DND-41 (cell line): ENCODE measurements around the gene PPP1CC.

ENCODE experiments used
- ATAC-seq: fragments of 200-7000 bp; cut with Tn5 transposase; 3 replicates; pipeline ENCODE4 v1.9.1; 2021; ENCODE audit warnings: low read depth; ENCODE audit not compliant: insufficient read depth
- DNase-seq: peaks from one replicate; pipeline ENCODE4 v3.0.0-alpha.2; 2020
- H2AFZ ChIP-seq: 2 replicates; pipeline ENCODE4 v1.6.0; 2012; ENCODE audit warnings: low read depth, low read length
- H3K27ac ChIP-seq: 2 replicates; pipeline ENCODE4 v1.5.1; 2012; ENCODE audit warnings: low read length, inconsistent platforms
- H3K27me3 ChIP-seq: fragments of 200-600 bp; sonication (generic); 2 replicates; pipeline ENCODE4 v1.6.0; 2012; ENCODE audit warnings: low read length, mild to moderate bottlenecking, inconsistent platforms; ENCODE audit not compliant: insufficient read depth, poor library complexity
- H3K36me3 ChIP-seq: 2 replicates; pipeline ENCODE4 v1.5.1; 2012; ENCODE audit warnings: low read length, inconsistent platforms; ENCODE audit not compliant: insufficient read depth
- H3K4me1 ChIP-seq: 2 replicates; pipeline ENCODE4 v1.5.1; 2012; ENCODE audit warnings: mild to moderate bottlenecking, low read length; ENCODE audit not compliant: insufficient read depth
- H3K4me2 ChIP-seq: 2 replicates; pipeline ENCODE4 v1.6.0; 2012; ENCODE audit warnings: mild to moderate bottlenecking, moderate library complexity, low read length, inconsistent platforms; ENCODE audit not compliant: insufficient read depth
- H3K4me3 ChIP-seq, 2 experiments: fragments of 200-600 bp in 1 of 2; shearing (Covaris generic) in 1 of 2; 2 replicates each; pipeline ENCODE4 v1.5.1; 2012 to 2016; ENCODE audit warnings: inconsistent platforms in 2 of 2, low read length in 2 of 2, mild to moderate bottlenecking in 2 of 2, low read depth in 1 of 2, moderate library complexity in 1 of 2
- H3K79me2 ChIP-seq: 2 replicates; pipeline ENCODE4 v1.6.0; 2012; ENCODE audit warnings: low read length, inconsistent platforms; ENCODE audit not compliant: insufficient read depth
- H3K9ac ChIP-seq: 2 replicates; pipeline ENCODE4 v1.6.0; 2012; ENCODE audit warnings: low read depth, mild to moderate bottlenecking, inconsistent platforms, low read length, moderate library complexity
- H3K9me3 ChIP-seq: 2 replicates; pipeline ENCODE4 v1.5.1; 2012; ENCODE audit warnings: low read length, moderate library complexity, mild to moderate bottlenecking, inconsistent platforms; ENCODE audit not compliant: insufficient read depth, severe bottlenecking
- H4K20me1 ChIP-seq: 2 replicates; pipeline ENCODE4 v1.6.0; 2012; ENCODE audit warnings: low read length; ENCODE audit not compliant: insufficient read depth
- EZH2 ChIP-seq: IDR thresholded peaks from 3 replicates; pipeline ENCODE4 v1.6.1; 2012; ENCODE audit warnings: borderline replicate concordance, low read depth, mild to moderate bottlenecking, moderate library complexity, low read length, inconsistent platforms; ENCODE audit not compliant: severe bottlenecking
- TF ChIP-seq, protein P1 (sequence below): IDR thresholded peaks from 2 replicates; pipeline ENCODE4 v1.5.1; 2012; ENCODE audit warnings: borderline replicate concordance, low read length, moderate library complexity, mild to moderate bottlenecking; ENCODE audit not compliant: poor library complexity, severe bottlenecking; ENCODE audit errors: extremely low read depth

PPP1CC gene

GRCh38 chr12:110743571-110744093 lies 941 bp upstream of the PPP1CC start:
- TF ChIP-seq EZH2, result no peak
- TF ChIP-seq, protein P1, sequence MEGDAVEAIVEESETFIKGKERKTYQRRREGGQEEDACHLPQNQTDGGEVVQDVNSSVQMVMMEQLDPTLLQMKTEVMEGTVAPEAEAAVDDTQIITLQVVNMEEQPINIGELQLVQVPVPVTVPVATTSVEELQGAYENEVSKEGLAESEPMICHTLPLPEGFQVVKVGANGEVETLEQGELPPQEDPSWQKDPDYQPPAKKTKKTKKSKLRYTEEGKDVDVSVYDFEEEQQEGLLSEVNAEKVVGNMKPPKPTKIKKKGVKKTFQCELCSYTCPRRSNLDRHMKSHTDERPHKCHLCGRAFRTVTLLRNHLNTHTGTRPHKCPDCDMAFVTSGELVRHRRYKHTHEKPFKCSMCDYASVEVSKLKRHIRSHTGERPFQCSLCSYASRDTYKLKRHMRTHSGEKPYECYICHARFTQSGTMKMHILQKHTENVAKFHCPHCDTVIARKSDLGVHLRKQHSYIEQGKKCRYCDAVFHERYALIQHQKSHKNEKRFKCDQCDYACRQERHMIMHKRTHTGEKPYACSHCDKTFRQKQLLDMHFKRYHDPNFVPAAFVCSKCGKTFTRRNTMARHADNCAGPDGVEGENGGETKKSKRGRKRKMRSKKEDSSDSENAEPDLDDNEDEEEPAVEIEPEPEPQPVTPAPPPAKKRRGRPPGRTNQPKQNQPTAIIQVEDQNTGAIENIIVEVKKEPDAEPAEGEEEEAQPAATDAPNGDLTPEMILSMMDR, result no peak
- H3K79me2 ChIP-seq, result peaks cover 48% of the 10 kb centered on the region
- ATAC-seq (no peak), DNase-seq (no peak)
- no peaks in the 10 kb centered on the region for H3K27me3 ChIP-seq
- H3K27ac ChIP-seq, result peak overlapping the region; percentile 87
- H3K36me3 ChIP-seq, result peaks cover 11% of the 10 kb centered on the region
- H3K4me3 ChIP-seq, result peak overlapping the region; percentile 55 to 59
- H3K9ac ChIP-seq, result peak overlapping the region; percentile 70
- H4K20me1 ChIP-seq, result peaks cover 33% of the 10 kb centered on the region
- H3K9me3 ChIP-seq, result no peaks in the 10 kb centered on the region
- H2AFZ ChIP-seq, result peak overlapping the region; percentile 74
- peaks cover 39% of the 10 kb centered on the region for H3K4me1 ChIP-seq
- H3K4me2 ChIP-seq, result peak overlapping the region; percentile 63

DNA sequence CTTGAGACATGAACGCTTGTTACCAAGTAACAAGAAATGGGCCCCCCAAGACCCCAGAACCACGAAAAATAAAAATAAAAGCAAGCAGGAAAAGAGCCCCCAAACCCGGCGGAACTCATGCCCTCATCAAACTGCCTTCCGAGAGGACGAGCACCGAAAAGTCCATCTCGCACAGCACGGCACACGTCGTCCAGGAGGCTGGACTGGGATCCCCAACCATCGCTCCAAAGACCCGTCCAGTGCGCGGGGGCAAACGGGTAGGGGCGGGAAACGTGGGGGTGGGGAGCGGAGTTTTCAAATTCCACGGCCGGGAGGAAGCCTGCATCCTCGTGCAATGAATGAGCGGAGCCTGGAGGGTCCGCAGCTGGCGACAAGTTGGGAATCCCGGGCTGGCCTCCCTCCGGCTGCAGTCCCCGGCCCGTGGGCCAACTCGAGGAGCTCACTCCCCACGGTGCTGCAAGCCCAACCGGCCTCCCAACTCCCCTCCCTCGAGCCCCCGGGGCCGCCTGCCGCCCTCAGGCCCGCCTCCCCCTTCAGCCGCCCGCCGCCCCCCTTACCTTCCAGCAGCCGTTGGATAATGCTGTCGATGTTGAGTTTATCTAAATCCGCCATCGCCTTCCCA lies 484 bp downstream of the PPP1CC start:
- H4K20me1 ChIP-seq, result peaks cover 47% of the 10 kb centered on the region
- peaks cover 62% of the 10 kb centered on the region for H3K79me2 ChIP-seq
- peak; percentile 61 for ATAC-seq

DNA sequence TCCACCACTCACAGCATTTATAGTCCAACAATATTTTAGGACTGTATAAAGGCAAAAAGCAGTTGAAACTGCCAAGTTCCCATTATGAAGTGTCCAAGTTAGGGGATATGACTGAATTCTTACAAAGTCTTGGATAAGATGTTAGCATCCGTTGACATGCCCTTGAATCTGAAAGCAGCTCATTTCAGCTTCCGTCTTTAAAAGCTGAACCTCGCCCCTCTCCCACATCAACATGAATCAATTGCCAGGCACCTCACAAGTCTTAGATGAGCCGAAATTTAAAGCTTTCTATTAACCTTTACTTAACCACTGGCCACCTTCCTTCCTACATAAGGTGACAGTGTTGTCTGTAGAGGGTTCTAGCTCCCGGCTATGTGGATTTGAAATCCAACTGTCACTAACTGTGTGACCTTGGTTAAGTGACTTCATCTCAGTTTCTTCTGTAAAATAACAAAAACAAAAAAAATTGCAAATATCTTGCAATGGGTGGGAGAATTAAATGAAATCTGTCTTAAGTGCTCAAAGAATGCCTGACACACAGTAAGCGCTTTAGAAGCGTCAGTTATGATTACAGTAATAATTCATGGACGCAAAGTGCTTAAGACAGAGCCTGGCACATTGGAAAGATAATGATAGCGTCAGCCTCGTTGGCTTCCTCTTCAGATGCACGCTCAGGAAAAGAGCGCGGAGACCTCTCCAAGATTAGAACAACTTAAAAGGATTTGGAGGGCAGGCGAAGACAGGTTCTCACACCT lies 1.2 kb downstream of the PPP1CC start:
- Histone ChIP-seq H3K27me3 (no peaks in the 10 kb centered on the region), H3K9ac (peak overlapping the region; percentile 85), H3K9me3 (no peaks in the 10 kb centered on the region), H2AFZ (peak overlapping the region; percentile 73; the same call in 1 of the 2 replicates), H3K4me1 (peaks cover 52% of the 10 kb centered on the region), H4K20me1 (peaks cover 51% of the 10 kb centered on the region), H3K36me3 (peaks cover 29% of the 10 kb centered on the region), H3K4me2 (peak overlapping the region; percentile 87), H3K79me2 (peaks cover 69% of the 10 kb centered on the region), H3K27ac (peak overlapping the region; percentile 94), H3K4me3 (peak overlapping the region; percentile 61 to 64)
- DNase-seq, result peak; percentile 40
- TF ChIP-seq, protein P1, result no peak
- TF ChIP-seq EZH2, result no peak
- ATAC-seq, result peak; percentile 23; the same call in 1 of the 3 replicates

More for the DNA sequence above, 484 bp downstream of the PPP1CC start:
- peak overlapping the region; percentile 61 to 64 for H3K4me3 ChIP-seq
- peak overlapping the region; percentile 94 for H3K27ac ChIP-seq
- H3K4me1 ChIP-seq, result peaks cover 52% of the 10 kb centered on the region
- H2AFZ ChIP-seq, result peak overlapping the region; percentile 73
- TF ChIP-seq, protein P1, result no peak
- no peak for TF ChIP-seq EZH2
- peak overlapping the region; percentile 85 for H3K9ac ChIP-seq
- H3K27me3 ChIP-seq, result no peaks in the 10 kb centered on the region
- peaks cover 23% of the 10 kb centered on the region for H3K36me3 ChIP-seq
- DNase-seq, result no peak
- peak overlapping the region; percentile 87 for H3K4me2 ChIP-seq
- no peaks in the 10 kb centered on the region for H3K9me3 ChIP-seq
